SK-N-SH (cell line): Measurements from ENCODE around the gene FTO.

Experiments used
- CTCF ChIP-seq: fragments of 200-600 bp; sonication (generic); IDR thresholded peaks from 2 replicates; pipeline ENCODE4 v1.6.1; 2017; ENCODE audit warnings: antibody characterized with exemption, mild to moderate bottlenecking, moderate library complexity
- POLR2AphosphoS5 ChIP-seq: IDR thresholded peaks from 2 replicates; pipeline ENCODE4 v1.6.1; 2012; ENCODE audit warnings: low read depth, low read length
- REST ChIP-seq: IDR thresholded peaks from 2 replicates; pipeline ENCODE4 v1.6.1; 2012; ENCODE audit warnings: mild to moderate bottlenecking, low read depth, low read length, moderate library complexity

GRCh38 chr16:53715023-53715384 lies 11.0 kb downstream of the FTO start:
- TF ChIP-seq CTCF (no peak), POLR2AphosphoS5 (no peak), REST (no peak)
